ENCODE data around the gene RUFY4. TPM values are rescaled to one million over a fixed set of nuclear protein-coding genes. Genes with fewer than 3 reads are reported as not detected.
A peak's percentile ranks its signal among the peaks of the same experiment; 100 is the strongest.

RUFY4 gene
- total and polyA plus RNA-seq, 8 donors: 0.08 to 0.31 TPM; not detected in 6

DNA sequence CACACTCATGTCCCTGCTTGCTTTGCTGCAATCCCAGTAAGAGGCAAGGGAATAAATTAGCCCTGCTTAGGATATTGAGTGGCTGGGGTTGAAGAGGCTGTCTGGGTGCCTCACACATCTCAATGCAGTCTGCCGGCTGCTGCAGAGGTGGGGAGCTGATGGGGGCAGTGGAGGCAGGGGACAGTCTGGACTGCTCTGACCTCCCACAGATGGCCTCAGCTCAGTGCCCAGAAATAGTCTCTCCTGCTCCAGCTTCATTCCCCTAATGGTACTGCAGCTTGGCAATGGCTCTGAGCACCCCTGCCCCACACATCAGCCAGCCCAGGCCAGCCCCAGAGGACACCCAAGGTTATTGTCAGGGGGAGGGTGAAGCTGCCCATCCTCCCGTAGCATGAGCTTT is 44.7 kb upstream of the RUFY4 start:
- ATAC-seq: no peak
- Histone ChIP-seq H3K4me3 (no peak overlapping the region), H3K4me1 (peaks cover 0 to 12% (median 9%) of the 10 kb centered on the region in 3 donors), H3K9me3 (no peaks in the 10 kb centered on the region), H3K27ac (no peak overlapping the region), H3K36me3 (no peaks in the 10 kb centered on the region), H3K27me3 (no peaks in the 10 kb centered on the region)
- FAIRE-seq: no peak
- 83 to 87% methylated on average over 2 of the region's 2 CpGs for WGBS, 2 donors
- TF ChIP-seq, protein P1, sequence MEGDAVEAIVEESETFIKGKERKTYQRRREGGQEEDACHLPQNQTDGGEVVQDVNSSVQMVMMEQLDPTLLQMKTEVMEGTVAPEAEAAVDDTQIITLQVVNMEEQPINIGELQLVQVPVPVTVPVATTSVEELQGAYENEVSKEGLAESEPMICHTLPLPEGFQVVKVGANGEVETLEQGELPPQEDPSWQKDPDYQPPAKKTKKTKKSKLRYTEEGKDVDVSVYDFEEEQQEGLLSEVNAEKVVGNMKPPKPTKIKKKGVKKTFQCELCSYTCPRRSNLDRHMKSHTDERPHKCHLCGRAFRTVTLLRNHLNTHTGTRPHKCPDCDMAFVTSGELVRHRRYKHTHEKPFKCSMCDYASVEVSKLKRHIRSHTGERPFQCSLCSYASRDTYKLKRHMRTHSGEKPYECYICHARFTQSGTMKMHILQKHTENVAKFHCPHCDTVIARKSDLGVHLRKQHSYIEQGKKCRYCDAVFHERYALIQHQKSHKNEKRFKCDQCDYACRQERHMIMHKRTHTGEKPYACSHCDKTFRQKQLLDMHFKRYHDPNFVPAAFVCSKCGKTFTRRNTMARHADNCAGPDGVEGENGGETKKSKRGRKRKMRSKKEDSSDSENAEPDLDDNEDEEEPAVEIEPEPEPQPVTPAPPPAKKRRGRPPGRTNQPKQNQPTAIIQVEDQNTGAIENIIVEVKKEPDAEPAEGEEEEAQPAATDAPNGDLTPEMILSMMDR (IDR thresholded peaks at IDR 0.05): no peak
- DNase-seq: peak in 4 of 6 donors; percentile 6 to 45 (median 9)
- intact Hi-C loops (cut with DNase I): no loop called here

DNA sequence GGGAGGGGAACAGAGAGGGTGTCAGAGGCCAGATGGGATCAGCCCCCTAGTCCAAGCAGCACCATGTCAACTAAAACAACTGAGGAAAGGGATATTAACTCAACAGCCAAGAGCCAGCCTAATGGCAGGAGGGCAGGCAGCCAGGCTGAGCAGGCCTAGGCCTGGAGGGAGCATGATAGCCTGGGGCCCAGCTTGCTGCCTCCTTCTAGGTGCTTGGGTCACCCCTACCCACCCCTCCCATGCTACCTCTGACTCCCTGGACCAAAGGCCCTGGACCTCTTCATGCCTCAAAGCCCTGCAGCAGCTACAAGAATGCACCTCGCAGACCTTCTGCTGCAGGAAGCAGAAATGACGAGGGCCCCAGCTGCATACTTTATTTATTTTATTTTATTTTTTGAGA is 44.2 kb upstream of the RUFY4 start:
- Histone ChIP-seq H3K27me3 (no peaks in the 10 kb centered on the region), H3K4me1 (peaks cover 0 to 12% (median 9%) of the 10 kb centered on the region in 3 donors), H3K36me3 (no peaks in the 10 kb centered on the region), H3K27ac (no peak overlapping the region), H3K9me3 (no peaks in the 10 kb centered on the region), H3K4me3 (no peak overlapping the region)
- DNase-seq: peak in 5 of 6 donors; percentile 1 to 45 (median 6)
- TF ChIP-seq, protein P1 (IDR thresholded peaks at IDR 0.05): no peak
- intact Hi-C loops (cut with DNase I): no loop called here
- ATAC-seq: no peak
- WGBS, 2 donors: 96 to 97% methylated on average over 2 of the region's 2 CpGs
- FAIRE-seq: no peak

DNA sequence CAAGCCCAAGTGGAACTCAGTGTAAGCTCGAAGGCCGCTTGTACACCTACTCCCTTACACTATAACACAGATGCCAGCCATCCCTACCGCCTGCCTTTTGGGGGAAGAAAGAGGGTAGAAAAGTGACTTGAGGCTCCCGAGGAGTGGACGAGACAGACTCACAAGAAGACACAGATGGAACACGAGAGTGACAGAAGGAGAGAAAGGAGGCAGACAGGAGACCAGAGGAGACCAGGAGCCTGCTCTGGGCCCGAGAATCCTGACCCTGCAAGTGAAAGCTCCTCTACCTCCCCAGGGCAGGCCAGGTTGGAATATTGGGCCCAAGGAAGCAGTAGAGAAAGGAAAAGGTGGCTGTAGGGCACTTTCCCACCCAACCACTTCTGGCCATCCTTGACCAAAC is 42.8 kb upstream of the RUFY4 start:
- Histone ChIP-seq H3K4me1 (peaks cover 0 to 12% (median 9%) of the 10 kb centered on the region in 3 donors), H3K27ac (no peak overlapping the region), H3K9me3 (no peaks in the 10 kb centered on the region), H3K27me3 (no peaks in the 10 kb centered on the region), H3K4me3 (no peak overlapping the region), H3K36me3 (no peaks in the 10 kb centered on the region)
- 92 to 93% methylated on average over 7 of the region's 7 CpGs for WGBS, 2 donors
- DNase-seq: peak in 1 of 6 donors; percentile 5
- TF ChIP-seq, protein P1 (IDR thresholded peaks at IDR 0.05): no peak
- intact Hi-C loops (cut with DNase I): no loop called here
- no peak for FAIRE-seq
- no peak for ATAC-seq

DNA sequence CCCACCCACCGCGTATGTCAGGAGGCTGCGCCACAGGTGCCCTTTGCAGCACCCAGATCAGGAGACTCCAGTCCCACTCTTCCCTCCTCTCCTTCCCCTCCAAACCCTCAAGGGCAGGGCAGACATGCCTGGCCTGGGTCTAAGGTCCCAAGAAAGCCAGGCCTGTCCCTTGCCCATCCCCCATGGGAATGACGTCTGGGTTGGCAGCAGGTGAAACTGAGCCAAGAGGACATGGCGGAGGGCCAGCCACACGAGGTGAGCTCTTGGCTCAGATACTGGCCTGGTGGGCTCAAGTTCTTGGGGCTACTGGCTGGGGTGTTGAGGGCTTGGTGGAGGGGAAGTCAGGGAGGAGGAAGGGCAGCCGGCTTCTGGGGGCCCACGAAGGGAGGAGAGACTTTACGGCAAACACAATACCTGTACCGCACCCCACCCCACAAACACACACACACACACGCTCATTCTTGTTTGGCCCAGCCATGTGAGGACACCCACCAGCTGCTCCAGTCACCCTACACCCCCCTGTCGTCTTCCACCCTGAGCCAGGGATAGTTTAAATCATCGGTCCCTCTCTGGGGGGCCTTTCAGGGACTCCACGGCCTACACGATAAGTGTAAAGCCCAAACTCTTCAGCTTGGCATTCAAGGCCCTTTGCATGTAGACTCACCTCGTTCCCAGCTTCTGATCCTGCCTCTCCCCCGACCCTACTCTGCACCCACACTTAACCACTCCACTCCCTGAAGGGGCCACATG is 42.2 kb upstream of the RUFY4 start:
- no peaks in the 10 kb centered on the region for H3K27me3 ChIP-seq
- intact Hi-C loops (cut with DNase I): no loop called here
- H3K9me3 ChIP-seq: no peaks in the 10 kb centered on the region
- FAIRE-seq: no peak
- H3K4me1 ChIP-seq: peaks cover 0 to 12% (median 9%) of the 10 kb centered on the region in 3 donors
- no peaks in the 10 kb centered on the region for H3K36me3 ChIP-seq
- peak; percentile 78 to 93 (median 90) for ATAC-seq
- TF ChIP-seq, protein P1 (IDR thresholded peaks at IDR 0.05): no peak
- no peak overlapping the region for H3K4me3 ChIP-seq
- no peak overlapping the region for H3K27ac ChIP-seq
- DNase-seq: peak; percentile 87 to 96 (median 90)
- WGBS, 2 donors: 53 to 71% methylated on average over 17 of the region's 17 CpGs

Measured in pancreas (tissue), 10 donors.